Measurements from ENCODE around the gene CFAP97D1. TPM values are rescaled to one million over a fixed set of nuclear protein-coding genes. Genes with fewer than 3 reads are reported as not detected.

CFAP97D1 gene
- total and polyA plus RNA-seq, 2 experiments from 2014 or later: 0.10 TPM; not detected in 1

DNA sequence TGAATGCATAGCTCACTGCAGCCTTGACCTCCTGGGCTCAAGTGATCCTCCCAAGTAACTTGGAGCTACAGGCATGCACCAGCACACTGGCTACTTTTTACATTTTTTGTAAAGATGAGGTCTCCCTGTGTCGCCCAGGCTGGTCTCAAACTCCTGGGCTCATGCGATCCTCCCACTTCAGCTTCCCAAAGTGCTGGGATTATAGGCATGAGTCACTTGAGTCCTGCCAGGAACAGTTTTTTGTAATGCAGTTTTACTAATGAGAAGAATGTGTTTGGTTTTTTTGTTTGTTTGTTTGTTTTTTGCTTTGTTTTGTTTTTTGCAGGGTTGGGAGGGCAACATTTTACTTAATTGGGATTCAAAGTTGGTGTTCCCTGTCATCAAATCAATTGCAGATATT, 43.8 kb upstream of the CFAP97D1 start:
- Histone ChIP-seq H3K4me2 (no peak overlapping the region), H3K4me1 (ENCODE audit: insufficient read depth) (no peaks in the 10 kb centered on the region), H3K27ac (no peak overlapping the region), H3K9me3 (ENCODE audit: low read depth) (no peaks in the 10 kb centered on the region), H3K27me3 (no peaks in the 10 kb centered on the region), H3K36me3 (replicated peaks; ENCODE audit: insufficient read depth, low read depth) (no peaks in the 10 kb centered on the region), H2AFZ (no peak overlapping the region), H3K9me2 (replicated peaks; ENCODE audit: insufficient read depth) (no peaks in the 10 kb centered on the region), H3K4me3 (no peak overlapping the region), H4K20me1 (ENCODE audit: insufficient read depth, poor library complexity, severe bottlenecking) (no peaks in the 10 kb centered on the region), H3K79me2 (no peaks in the 10 kb centered on the region)
- 76% methylated on average over 2 of the region's 2 CpGs for WGBS (ENCODE audit: low lambda C conversion rate, missing lambda C conversion rate)
- no peak for DNase-seq (ENCODE audit: low spot score)
- TF ChIP-seq EZH2phosphoT487 (IDR thresholded peaks at IDR 0.05; ENCODE audit: low read depth, severe bottlenecking, unreplicated experiment) (no peak), CTCF (IDR thresholded peaks at IDR 0.05; ENCODE audit: poor library complexity) (no peak), EZH2 (IDR thresholded peaks at IDR 0.05; ENCODE audit: borderline replicate concordance) (no peak)

GRCh38 chr17:43737722-43738121, 42.5 kb upstream of the CFAP97D1 start:
- no peak overlapping the region for H2AFZ ChIP-seq
- no peak overlapping the region for H3K27ac ChIP-seq
- DNase-seq (ENCODE audit: low spot score): no peak
- TF ChIP-seq CTCF (IDR thresholded peaks at IDR 0.05; ENCODE audit: poor library complexity): no peak
- no peak for TF ChIP-seq EZH2phosphoT487 (IDR thresholded peaks at IDR 0.05; ENCODE audit: low read depth, severe bottlenecking, unreplicated experiment)
- TF ChIP-seq EZH2 (IDR thresholded peaks at IDR 0.05; ENCODE audit: borderline replicate concordance): no peak
- no peaks in the 10 kb centered on the region for H3K9me3 ChIP-seq (ENCODE audit: low read depth)
- H3K4me1 ChIP-seq (ENCODE audit: insufficient read depth): no peaks in the 10 kb centered on the region
- H4K20me1 ChIP-seq (ENCODE audit: insufficient read depth, poor library complexity, severe bottlenecking): no peaks in the 10 kb centered on the region
- H3K9me2 ChIP-seq (replicated peaks; ENCODE audit: insufficient read depth): no peaks in the 10 kb centered on the region
- WGBS (ENCODE audit: low lambda C conversion rate, missing lambda C conversion rate): 93% methylated on average over 2 of the region's 2 CpGs
- no peaks in the 10 kb centered on the region for H3K27me3 ChIP-seq
- no peaks in the 10 kb centered on the region for H3K36me3 ChIP-seq (replicated peaks; ENCODE audit: insufficient read depth, low read depth)
- no peak overlapping the region for H3K4me3 ChIP-seq
- no peak overlapping the region for H3K4me2 ChIP-seq
- no peaks in the 10 kb centered on the region for H3K79me2 ChIP-seq

GRCh38 chr17:43740541-43740940, 39.7 kb upstream of the CFAP97D1 start:
- Histone ChIP-seq H3K27ac (no peak overlapping the region), H2AFZ (no peak overlapping the region), H3K36me3 (replicated peaks; ENCODE audit: insufficient read depth, low read depth) (no peaks in the 10 kb centered on the region), H3K9me2 (replicated peaks; ENCODE audit: insufficient read depth) (no peaks in the 10 kb centered on the region), H3K4me3 (no peak overlapping the region), H3K79me2 (no peaks in the 10 kb centered on the region), H4K20me1 (ENCODE audit: insufficient read depth, poor library complexity, severe bottlenecking) (no peaks in the 10 kb centered on the region), H3K4me2 (no peak overlapping the region), H3K9me3 (ENCODE audit: low read depth) (no peaks in the 10 kb centered on the region), H3K4me1 (ENCODE audit: insufficient read depth) (no peaks in the 10 kb centered on the region), H3K27me3 (no peaks in the 10 kb centered on the region)
- 95% methylated on average over 4 of the region's 4 CpGs for WGBS (ENCODE audit: low lambda C conversion rate, missing lambda C conversion rate)
- no peak for DNase-seq (ENCODE audit: low spot score)
- no peak for TF ChIP-seq CTCF (IDR thresholded peaks at IDR 0.05; ENCODE audit: poor library complexity)
- TF ChIP-seq EZH2 (IDR thresholded peaks at IDR 0.05; ENCODE audit: borderline replicate concordance): no peak
- no peak for TF ChIP-seq EZH2phosphoT487 (IDR thresholded peaks at IDR 0.05; ENCODE audit: low read depth, severe bottlenecking, unreplicated experiment)

DNA sequence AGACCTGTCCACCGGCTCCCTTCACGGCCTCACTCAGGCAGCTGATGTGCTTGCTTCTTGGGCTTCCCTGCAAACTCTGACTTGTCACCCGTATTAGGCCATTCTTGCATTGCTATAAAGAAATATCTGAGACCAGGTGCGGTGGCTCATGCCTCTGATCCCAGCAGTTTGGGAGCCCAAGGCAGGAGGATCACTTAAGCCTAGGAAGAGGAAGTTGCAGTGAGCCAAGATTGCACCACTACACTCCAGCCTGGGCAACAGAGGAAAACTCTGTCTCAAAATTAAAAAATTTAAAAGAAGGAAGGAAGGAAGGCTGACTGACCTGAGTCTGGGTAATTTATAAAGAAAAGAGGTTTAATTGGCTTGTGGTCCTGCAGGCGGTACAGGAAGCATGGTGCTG, 38.6 kb upstream of the CFAP97D1 start:
- no peaks in the 10 kb centered on the region for H4K20me1 ChIP-seq (ENCODE audit: insufficient read depth, poor library complexity, severe bottlenecking)
- no peak overlapping the region for H2AFZ ChIP-seq
- 89% methylated on average over 5 of the region's 5 CpGs for WGBS (ENCODE audit: low lambda C conversion rate, missing lambda C conversion rate)
- no peaks in the 10 kb centered on the region for H3K27me3 ChIP-seq
- no peaks in the 10 kb centered on the region for H3K79me2 ChIP-seq
- no peak overlapping the region for H3K4me2 ChIP-seq
- no peak for DNase-seq (ENCODE audit: low spot score)
- no peak overlapping the region for H3K27ac ChIP-seq
- H3K36me3 ChIP-seq (replicated peaks; ENCODE audit: insufficient read depth, low read depth): no peaks in the 10 kb centered on the region
- no peak overlapping the region for H3K4me3 ChIP-seq
- H3K4me1 ChIP-seq (ENCODE audit: insufficient read depth): no peaks in the 10 kb centered on the region
- no peaks in the 10 kb centered on the region for H3K9me3 ChIP-seq (ENCODE audit: low read depth)
- H3K9me2 ChIP-seq (replicated peaks; ENCODE audit: insufficient read depth): no peaks in the 10 kb centered on the region
- TF ChIP-seq EZH2 (IDR thresholded peaks at IDR 0.05; ENCODE audit: borderline replicate concordance) (no peak), EZH2phosphoT487 (IDR thresholded peaks at IDR 0.05; ENCODE audit: low read depth, severe bottlenecking, unreplicated experiment) (no peak), CTCF (IDR thresholded peaks at IDR 0.05; ENCODE audit: poor library complexity) (no peak)
